Loucy (cell line): ENCODE data around the gene MKRN2.

ENCODE experiments used
- CTCF ChIP-seq: fragments of 200-600 bp; sonication (generic); conservative IDR thresholded peaks from 2 replicates; pipeline ENCODE4 v1.5.1; 2014; ENCODE audit warnings: mild to moderate bottlenecking, antibody characterized with exemption, low read length
- EZH2phosphoT487 ChIP-seq: fragments of 200-600 bp; IDR thresholded peaks from 2 replicates; pipeline ENCODE4 v1.6.1; 2018; ENCODE audit warnings: antibody characterized with exemption, mild to moderate bottlenecking, moderate library complexity, borderline replicate concordance

GRCh38 chr3:12516873-12517272 is 40.0 kb upstream of the MKRN2 start:
- TF ChIP-seq CTCF (no peak), EZH2phosphoT487 (no peak)
